Measurements from ENCODE around the gene TRNT1.

Gene TRNT1

GRCh38 chr3:3113042-3113709 lies 13.6 kb upstream of the TRNT1 start:
- DNase-seq, result no peak

- DNase-seq, result no peak
Observed at GRCh38 chr3:3117651-3118050, 9.1 kb upstream of the TRNT1 start.

DNA sequence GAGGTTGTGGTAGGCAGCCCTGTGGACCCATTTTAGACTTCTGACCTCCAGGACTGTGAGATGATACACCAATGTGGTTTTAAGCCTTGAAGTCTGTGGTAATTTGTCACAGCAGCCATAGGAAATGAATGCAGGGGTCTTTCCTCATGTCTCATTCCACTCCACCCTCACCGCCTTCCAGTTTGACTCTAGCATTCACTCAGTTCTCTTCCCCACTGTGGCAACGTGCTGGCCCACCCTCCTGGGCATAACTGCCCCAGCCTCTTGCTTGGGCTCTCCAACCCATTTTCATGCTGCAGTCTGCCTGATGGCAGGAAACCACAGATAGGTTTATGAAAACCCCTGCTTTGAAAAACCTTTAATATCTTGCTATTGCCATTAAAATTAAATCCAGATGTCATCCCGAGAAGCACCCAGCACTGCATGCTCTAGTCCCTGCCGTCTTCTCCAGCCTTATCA lies 7.3 kb upstream of the TRNT1 start:
- no peak for DNase-seq

DNA sequence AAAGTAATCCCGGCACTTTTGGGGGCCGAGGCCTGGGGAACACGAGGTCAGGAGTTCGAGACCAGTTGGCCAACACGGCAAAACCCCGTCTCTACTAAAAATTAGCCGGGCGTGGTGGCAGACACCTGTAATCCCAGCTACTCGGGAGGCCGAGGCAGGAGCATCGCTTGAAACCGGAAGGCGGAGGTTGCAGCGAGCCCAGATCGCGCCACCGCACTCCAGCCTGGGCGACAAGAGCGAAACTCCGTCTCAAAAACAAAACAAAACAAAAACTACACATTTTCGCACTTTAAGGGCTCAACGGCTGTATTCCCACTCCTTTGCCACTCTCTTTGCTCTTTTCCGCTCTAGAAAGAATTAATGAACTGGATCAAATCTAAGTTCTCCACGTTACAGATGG lies 763 bp upstream of the TRNT1 start:
- DNase-seq, result no peak

GRCh38 chr3:3127432-3128010 lies 781 bp downstream of the TRNT1 start:
- DNase-seq, result peak in 2 of 14 donors; percentile 13 to 32

DNA sequence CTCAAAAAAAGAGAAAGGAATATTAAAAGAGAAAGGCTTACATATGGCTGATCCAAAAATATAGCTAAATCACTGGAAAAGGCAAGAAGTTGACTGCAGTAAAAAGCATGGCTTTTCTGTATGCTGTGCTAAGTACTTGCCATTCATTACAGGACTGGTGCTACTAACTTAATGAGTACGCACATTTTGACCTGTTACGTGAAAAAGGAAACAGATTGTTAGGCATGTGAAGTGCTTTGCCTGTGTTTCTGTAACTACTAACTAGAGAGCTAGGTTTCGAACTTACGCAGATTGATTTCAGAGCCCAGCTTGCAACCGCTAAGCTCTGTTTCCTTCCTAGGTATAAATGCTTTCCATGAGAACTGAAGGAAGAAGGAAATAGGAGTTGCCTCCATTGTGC lies 2.8 kb downstream of the TRNT1 start:
- DNase-seq, result no peak

GRCh38 chr3:3133500-3133899 lies 6.8 kb downstream of the TRNT1 start:
- DNase-seq, result no peak

DNA sequence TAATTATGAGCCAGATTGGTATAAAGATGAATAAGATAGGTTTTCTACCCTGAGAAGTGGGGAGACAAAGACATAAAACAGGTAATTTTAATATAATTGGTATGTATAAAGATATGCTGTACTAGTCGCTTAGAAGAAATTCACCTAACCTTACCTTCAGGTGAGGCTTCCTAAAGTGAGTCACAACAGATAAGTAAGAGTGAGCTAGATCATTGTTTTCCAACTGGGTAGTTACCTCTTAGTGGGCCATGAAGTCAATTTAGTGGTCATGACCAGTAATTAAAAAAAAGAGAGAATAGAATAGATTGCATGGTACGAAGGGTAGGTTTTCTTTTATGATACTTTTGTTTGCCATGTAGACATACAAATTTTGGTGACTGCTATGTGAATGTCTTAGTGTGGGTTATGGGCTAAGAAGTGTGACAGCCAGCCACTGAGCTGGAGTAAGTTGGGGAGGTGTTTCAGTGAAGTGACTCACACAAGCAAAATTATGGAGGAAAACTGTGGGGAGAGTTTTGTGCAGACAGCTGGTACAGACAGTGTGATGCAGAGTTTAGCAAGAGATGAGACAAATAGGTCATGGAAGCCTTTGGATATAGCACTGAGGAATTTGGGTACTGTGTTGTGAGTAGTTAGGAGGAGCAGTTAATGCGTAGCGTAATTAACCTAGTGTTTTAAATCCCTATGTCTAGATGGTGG lies 8.2 kb downstream of the TRNT1 start:
- DNase-seq, result no peak

- no peak for DNase-seq
Observed at GRCh38 chr3:3137526-3137925, 10.8 kb downstream of the TRNT1 start.

- DNase-seq, result no peak
Observed at GRCh38 chr3:3141939-3142338, 15.2 kb downstream of the TRNT1 start.

DNA sequence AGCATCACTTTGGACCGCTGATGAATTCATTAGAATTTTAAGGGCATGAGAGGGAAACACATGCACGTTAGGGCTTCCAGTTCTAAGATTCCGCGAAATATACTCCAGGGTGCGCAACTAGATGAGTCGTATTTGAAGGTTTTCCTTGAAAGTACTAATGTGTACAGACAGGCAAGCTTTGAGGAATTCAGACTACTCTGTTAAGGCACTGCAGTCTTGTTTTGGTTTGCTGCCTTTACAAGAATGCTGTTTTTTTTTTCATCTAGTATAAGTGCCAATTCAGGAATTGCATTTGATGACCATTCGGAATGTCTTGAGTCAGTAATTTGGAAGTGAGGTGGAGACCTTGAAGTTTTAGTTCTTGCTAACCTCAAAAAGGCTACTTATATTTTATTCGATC lies 19.1 kb downstream of the TRNT1 start:
- no peak for DNase-seq

- DNase-seq, result no peak
Observed at GRCh38 chr3:3149560-3149959, 22.8 kb downstream of the TRNT1 start.

- no peak for DNase-seq
Observed at GRCh38 chr3:3151513-3151912, 24.8 kb downstream of the TRNT1 start.

GRCh38 chr3:3154879-3155610 lies 28.3 kb downstream of the TRNT1 start:
- no peak for DNase-seq

DNA sequence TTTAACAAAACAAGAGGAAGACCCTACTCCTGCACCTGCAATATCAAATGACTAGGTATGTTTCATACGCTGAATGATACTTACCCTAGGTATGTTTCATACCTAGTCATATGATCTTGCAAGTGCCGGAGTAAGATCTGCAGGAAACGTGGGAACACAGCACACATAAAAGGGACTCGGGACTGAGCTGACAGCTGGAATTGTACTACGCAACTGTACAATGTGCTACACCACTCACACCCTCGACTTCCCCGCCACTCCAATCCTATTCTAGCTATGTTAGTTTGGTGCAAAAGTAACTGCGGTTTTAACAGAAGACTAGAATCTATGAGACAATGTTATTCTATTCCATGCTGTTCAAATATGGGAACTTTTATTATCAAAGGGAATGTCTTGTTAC lies 30.7 kb downstream of the TRNT1 start:
- no peak for DNase-seq

GRCh38 chr3:3160826-3161225 lies 34.1 kb downstream of the TRNT1 start:
- DNase-seq, result no peak

DNA sequence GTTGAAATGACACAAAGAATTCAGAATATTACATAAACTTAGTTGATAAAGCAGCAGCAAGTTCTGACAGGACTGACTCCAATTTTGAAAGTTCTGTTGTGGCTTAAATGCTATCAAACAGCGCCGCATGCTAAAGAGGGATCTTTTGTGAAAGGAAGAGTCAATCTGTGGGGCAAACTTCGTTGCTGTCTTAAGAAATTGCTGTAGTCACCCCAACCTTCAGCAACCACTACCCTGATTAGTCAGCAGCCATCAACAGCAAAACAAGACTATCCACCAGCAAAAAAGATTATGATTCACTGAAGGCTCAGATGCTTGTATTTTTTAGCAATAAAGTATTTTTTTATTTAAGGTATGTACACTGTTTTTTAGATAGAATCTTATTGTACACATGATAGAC lies 38.5 kb downstream of the TRNT1 start:
- no peak for DNase-seq

DNA sequence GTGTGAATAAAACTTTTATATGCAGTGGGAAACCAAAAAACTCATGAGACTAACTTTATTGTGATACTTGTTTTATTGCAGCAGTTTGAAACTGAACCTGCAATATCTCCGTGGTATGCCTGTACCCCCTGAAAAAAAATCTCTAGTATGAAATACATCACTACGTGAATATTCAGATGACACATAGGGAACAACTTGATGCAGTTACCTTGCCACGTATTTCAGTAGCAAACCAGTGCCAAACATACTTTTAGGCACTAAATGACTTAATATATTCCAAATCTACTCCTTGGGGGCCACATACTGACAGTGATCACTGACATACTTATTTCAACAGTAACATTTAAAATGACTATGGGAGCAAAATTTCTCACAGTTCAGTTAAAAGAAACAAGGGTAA lies 38.9 kb downstream of the TRNT1 start:
- no peak for DNase-seq

DNA sequence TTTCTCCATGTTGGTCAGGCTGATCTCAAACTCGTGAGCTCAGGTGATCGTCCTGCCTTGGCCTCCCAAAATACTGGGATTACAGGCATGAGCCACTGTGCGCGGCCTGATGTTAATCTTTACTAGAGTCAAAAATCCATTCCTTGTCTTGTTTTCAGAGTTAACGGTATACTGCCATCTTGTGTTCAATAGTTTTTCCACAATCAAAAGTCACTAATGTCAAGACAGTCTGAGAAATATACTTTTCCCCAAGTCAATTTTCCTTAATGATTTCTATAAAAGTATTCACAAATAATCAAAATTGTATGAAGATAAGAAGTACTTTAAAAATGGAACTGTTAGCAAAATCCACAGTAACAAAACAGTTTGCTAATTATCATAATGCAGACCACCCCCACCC lies 44.3 kb downstream of the TRNT1 start:
- no peak for DNase-seq

- DNase-seq, result no peak
Observed at GRCh38 chr3:3172627-3173026, 45.9 kb downstream of the TRNT1 start.

- DNase-seq, result no peak
Observed at GRCh38 chr3:3177861-3178497, 51.2 kb downstream of the TRNT1 start.

DNA sequence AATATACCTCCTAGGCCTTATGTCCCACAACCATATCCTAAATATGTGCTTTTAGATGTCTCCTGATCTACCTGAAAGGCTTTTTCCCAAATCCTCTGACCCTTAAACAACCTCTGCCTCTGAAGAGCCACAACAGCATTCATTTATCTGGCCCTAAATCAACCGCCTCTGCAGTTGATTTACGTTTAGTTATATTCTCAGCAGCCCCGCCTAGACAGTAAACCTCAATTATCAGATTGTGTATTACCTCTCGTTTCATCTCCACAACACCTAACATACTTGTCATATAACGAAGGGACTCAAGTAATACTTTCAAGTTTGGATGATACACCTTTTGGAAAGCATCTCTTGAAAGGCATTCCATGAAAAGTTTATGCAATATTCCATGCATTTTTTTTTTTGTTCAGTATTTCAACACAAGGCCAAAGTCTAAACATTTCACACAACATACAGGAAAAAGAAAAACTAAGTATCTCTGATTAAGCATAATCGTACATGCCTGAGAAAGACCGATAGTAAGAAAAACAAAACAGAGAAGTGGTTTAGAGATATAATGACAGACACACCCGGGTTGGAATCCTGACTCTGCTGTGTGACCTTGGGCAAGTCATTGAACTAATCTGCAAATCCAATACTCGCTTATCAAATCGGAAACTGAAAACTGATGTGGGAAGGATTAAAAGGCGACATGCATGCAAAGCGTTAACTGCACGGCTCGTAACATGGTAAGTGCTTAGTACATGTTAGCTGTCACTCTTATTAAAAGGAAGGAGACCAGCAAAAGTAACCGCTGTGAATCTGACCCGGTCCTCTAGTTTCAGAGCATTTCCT lies 52.0 kb downstream of the TRNT1 start:
- DNase-seq, result no peak

All from C1 segment of cervical spinal cord (tissue), 14 donors.